ENCODE results near the gene USP53.

Gene USP53

GRCh38 chr4:119300101-119300978 lies 87.8 kb downstream of the USP53 start:
- Histone ChIP-seq H3K4me3 (ENCODE audit: low read length) (peak overlapping the region; percentile 95), H3K9me2 (replicated peaks; ENCODE audit: control insufficient read depth, low read length) (no peaks in the 10 kb centered on the region), H3K79me2 (ENCODE audit: control insufficient read depth, low read length) (peaks cover 53% of the 10 kb centered on the region), H3K4me2 (ENCODE audit: low read length) (peak overlapping the region; percentile 94), H3K9me3 (ENCODE audit: control insufficient read depth, insufficient read depth, low read length) (no peaks in the 10 kb centered on the region), H3K27ac (ENCODE audit: low read depth, low read length) (peak overlapping the region; percentile 87), H3F3A (ENCODE audit: control insufficient read depth, insufficient read depth) (peaks cover 43% of the 10 kb centered on the region), H4K20me1 (ENCODE audit: control insufficient read depth, insufficient read depth, low read depth, low read length) (no peaks in the 10 kb centered on the region), H3K36me3 (ENCODE audit: control insufficient read depth, low read length) (peaks cover 46% of the 10 kb centered on the region), H3K4me1 (ENCODE audit: control insufficient read depth, low read length) (peaks cover 37% of the 10 kb centered on the region), H3K27me3 (ENCODE audit: control insufficient read depth, low read length) (no peaks in the 10 kb centered on the region)
- TF ChIP-seq EZH2phosphoT487 (IDR thresholded peaks at IDR 0.05; ENCODE audit: borderline replicate concordance, low read length) (no peak), CTCF (IDR thresholded peaks at IDR 0.05; ENCODE audit: low read depth, low read length, poor library complexity, severe bottlenecking) (peak; percentile 37)

- H3K4me1 ChIP-seq (ENCODE audit: control insufficient read depth, low read length), result peaks cover 28% of the 10 kb centered on the region
- TF ChIP-seq CTCF (IDR thresholded peaks at IDR 0.05; ENCODE audit: low read depth, low read length, poor library complexity, severe bottlenecking) (no peak), EZH2phosphoT487 (IDR thresholded peaks at IDR 0.05; ENCODE audit: borderline replicate concordance, low read length) (no peak)
- H3K4me2 ChIP-seq (ENCODE audit: low read length), result peak overlapping the region; percentile 94
Observed at GRCh38 chr4:119302073-119302832, 89.7 kb downstream of the USP53 start.

GRCh38 chr4:119303587-119304305 lies 91.2 kb downstream of the USP53 start:
- Histone ChIP-seq H3K4me3 (ENCODE audit: low read length) (no peak overlapping the region), H3K4me2 (ENCODE audit: low read length) (no peak overlapping the region), H3K9me2 (replicated peaks; ENCODE audit: control insufficient read depth, low read length) (no peaks in the 10 kb centered on the region), H3K79me2 (ENCODE audit: control insufficient read depth, low read length) (peaks cover 19% of the 10 kb centered on the region), H3K36me3 (ENCODE audit: control insufficient read depth, low read length) (peaks cover 12% of the 10 kb centered on the region), H3K4me1 (ENCODE audit: control insufficient read depth, low read length) (peaks cover 18% of the 10 kb centered on the region), H3F3A (ENCODE audit: control insufficient read depth, insufficient read depth) (peaks cover 13% of the 10 kb centered on the region), H3K27me3 (ENCODE audit: control insufficient read depth, low read length) (no peaks in the 10 kb centered on the region), H3K9me3 (ENCODE audit: control insufficient read depth, insufficient read depth, low read length) (no peaks in the 10 kb centered on the region), H3K27ac (ENCODE audit: low read depth, low read length) (no peak overlapping the region), H4K20me1 (ENCODE audit: control insufficient read depth, insufficient read depth, low read depth, low read length) (no peaks in the 10 kb centered on the region)
- TF ChIP-seq EZH2phosphoT487 (IDR thresholded peaks at IDR 0.05; ENCODE audit: borderline replicate concordance, low read length) (no peak), CTCF (IDR thresholded peaks at IDR 0.05; ENCODE audit: low read depth, low read length, poor library complexity, severe bottlenecking) (no peak)

More at GRCh38 chr4:119302073-119302832, 89.7 kb downstream of the USP53 start:
- Histone ChIP-seq H3K79me2 (ENCODE audit: control insufficient read depth, low read length) (peaks cover 34% of the 10 kb centered on the region), H3K27ac (ENCODE audit: low read depth, low read length) (no peak overlapping the region), H4K20me1 (ENCODE audit: control insufficient read depth, insufficient read depth, low read depth, low read length) (no peaks in the 10 kb centered on the region), H3K36me3 (ENCODE audit: control insufficient read depth, low read length) (peaks cover 27% of the 10 kb centered on the region), H3K27me3 (ENCODE audit: control insufficient read depth, low read length) (no peaks in the 10 kb centered on the region), H3K9me3 (ENCODE audit: control insufficient read depth, insufficient read depth, low read length) (no peaks in the 10 kb centered on the region), H3K4me3 (ENCODE audit: low read length) (peak overlapping the region; percentile 95; the same call in 1 of the 2 replicates), H3K9me2 (replicated peaks; ENCODE audit: control insufficient read depth, low read length) (no peaks in the 10 kb centered on the region), H3F3A (ENCODE audit: control insufficient read depth, insufficient read depth) (peaks cover 24% of the 10 kb centered on the region)
